Measurements from ENCODE around the gene KMT2E. TPM values are rescaled to one million over a fixed set of nuclear protein-coding genes. Genes with fewer than 3 reads are reported as not detected.

KMT2E gene
- 10 to 100 TPM; 39.7 to 53.4 (median 50.1) TPM for total RNA-seq (2021; fragmentation: NEBNext Ultra II Directional; extraction: Animal tissue kit (Norgen Biotek cat#: 25700))
- long read RNA-seq, transcript KMT2E-214 (7 exons, 1,133 nt): major isoform, 5 of 75 reads
- long read RNA-seq, partial matches to known transcripts: 38 of 75 reads
- long read RNA-seq, other reads (novel, unspliced or antisense): 30 of 75 reads

GRCh38 chr7:105013816-105014692, at the start of gene KMT2E:
Gene KMT2E, plus strand, starts transcription at chr7:105014205. Its CDS starts 26,748 bp downstream, at chr7:105040953.
- H3K9me3 Mint-ChIP-seq: peaks cover 8% of the 10 kb centered on the region
- TF ChIP-seq, protein P1, sequence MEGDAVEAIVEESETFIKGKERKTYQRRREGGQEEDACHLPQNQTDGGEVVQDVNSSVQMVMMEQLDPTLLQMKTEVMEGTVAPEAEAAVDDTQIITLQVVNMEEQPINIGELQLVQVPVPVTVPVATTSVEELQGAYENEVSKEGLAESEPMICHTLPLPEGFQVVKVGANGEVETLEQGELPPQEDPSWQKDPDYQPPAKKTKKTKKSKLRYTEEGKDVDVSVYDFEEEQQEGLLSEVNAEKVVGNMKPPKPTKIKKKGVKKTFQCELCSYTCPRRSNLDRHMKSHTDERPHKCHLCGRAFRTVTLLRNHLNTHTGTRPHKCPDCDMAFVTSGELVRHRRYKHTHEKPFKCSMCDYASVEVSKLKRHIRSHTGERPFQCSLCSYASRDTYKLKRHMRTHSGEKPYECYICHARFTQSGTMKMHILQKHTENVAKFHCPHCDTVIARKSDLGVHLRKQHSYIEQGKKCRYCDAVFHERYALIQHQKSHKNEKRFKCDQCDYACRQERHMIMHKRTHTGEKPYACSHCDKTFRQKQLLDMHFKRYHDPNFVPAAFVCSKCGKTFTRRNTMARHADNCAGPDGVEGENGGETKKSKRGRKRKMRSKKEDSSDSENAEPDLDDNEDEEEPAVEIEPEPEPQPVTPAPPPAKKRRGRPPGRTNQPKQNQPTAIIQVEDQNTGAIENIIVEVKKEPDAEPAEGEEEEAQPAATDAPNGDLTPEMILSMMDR (IDR thresholded peaks at IDR 0.05): peak; percentile 46
- H3K27me3 Mint-ChIP-seq (ENCODE audit: insufficient read depth): peaks cover 17% of the 10 kb centered on the region
- peaks cover 48% of the 10 kb centered on the region for H3K36me3 Mint-ChIP-seq (ENCODE audit: low read depth)
- peak within 1 kb of the TSS; percentile 100 for H3K27ac Mint-ChIP-seq
- DNase-seq: peak; percentile 83
- H3K4me1 Mint-ChIP-seq (ENCODE audit: low read depth): peaks cover 48% of the 10 kb centered on the region
- peak within 1 kb of the TSS; percentile 100 for H3K4me3 Mint-ChIP-seq

DNA sequence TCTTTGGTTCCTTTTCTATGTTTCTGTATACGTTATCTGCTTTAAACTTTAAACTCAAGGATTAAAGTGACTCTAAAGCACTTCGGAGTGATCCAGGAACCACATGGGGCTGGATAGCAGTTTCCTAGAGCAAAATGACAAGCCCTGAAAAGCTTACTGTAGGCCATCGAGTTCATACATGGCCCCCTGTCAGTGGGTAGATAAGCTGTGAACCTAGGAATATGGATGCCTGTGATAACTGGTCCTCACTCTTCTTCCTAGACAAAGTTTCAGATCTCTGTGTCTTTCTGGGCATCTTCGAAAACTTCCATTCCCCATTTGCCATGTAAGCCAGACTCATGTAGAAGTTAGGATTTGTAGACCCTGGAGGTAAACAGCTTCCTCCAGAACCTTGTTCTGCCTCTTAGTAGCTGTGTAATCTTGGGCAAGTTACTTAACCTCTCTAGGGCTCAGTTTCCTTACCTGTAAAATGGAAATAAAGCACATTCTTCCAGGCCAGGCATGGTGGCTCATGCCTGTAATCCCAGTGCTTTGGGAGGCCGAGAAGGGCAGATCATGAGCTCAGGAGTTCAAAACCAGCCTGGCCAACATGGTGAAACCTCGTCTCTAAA, 49.3 kb upstream of the KMT2E start:
- no peaks in the 10 kb centered on the region for H3K9me3 Mint-ChIP-seq
- peaks cover 6% of the 10 kb centered on the region for H3K27me3 Mint-ChIP-seq (ENCODE audit: insufficient read depth)
- H3K27ac Mint-ChIP-seq: peak overlapping the region; percentile 74; the same call in 1 of the 2 replicates
- no peak overlapping the region for H3K4me3 Mint-ChIP-seq
- TF ChIP-seq, protein P1 (IDR thresholded peaks at IDR 0.05): no peak
- 0 out of 2 replicates have a peak, but pooled peaks cover 5% of the 10 kb centered on the region for H3K36me3 Mint-ChIP-seq (ENCODE audit: low read depth)
- H3K4me1 Mint-ChIP-seq (ENCODE audit: low read depth): peaks cover 56% of the 10 kb centered on the region
- no peak for DNase-seq

DNA sequence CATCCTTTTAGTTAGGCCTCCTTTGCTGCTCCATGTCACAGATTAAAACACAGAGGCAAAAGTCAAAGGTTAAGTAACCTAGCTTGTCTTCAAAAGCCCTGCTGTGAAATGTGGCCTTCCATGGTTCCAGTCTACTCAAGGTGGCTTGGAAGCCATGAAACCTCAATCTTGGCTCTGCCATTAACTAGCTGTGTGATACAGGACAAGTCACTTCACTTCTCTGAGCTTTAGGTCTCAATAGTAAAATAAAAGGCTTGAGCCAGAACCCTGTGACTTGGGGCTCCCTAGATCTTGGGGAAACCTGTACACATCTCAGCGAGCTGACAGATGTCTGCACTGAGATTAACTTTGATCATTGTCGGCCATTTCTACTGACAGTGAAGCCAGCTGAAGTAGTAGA, 48.0 kb upstream of the KMT2E start:
- Mint-ChIP-seq H3K36me3 (ENCODE audit: low read depth) (0 out of 2 replicates have a peak, but pooled peaks cover 5% of the 10 kb centered on the region), H3K27me3 (ENCODE audit: insufficient read depth) (peaks cover 6% of the 10 kb centered on the region), H3K9me3 (no peaks in the 10 kb centered on the region), H3K4me3 (no peak overlapping the region), H3K4me1 (ENCODE audit: low read depth) (peaks cover 66% of the 10 kb centered on the region), H3K27ac (no peak overlapping the region)
- DNase-seq: no peak
- TF ChIP-seq, protein P1 (IDR thresholded peaks at IDR 0.05): no peak

DNA sequence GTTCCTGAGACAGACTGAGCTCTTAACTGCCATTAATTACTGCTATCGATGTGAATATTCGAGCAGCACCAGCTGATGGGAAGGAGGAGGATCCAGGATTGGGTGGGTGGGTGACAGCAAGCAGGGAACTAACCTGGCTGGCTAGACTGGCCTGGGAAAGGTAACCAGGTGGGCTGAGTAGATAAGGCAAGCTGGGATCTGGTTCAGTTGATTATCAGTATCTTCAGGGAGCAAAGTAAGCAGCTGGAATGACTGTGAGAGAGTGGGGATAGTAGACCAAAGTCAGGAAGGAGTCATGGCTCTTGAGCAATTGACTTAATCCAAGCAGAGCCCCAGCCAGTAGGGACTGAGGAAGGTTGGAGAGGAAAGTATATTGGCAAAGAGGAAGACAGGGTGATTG, 46.9 kb upstream of the KMT2E start:
- no peak for DNase-seq
- peak overlapping the region; percentile 52 for H3K27ac Mint-ChIP-seq
- TF ChIP-seq, protein P1 (IDR thresholded peaks at IDR 0.05): no peak
- H3K4me1 Mint-ChIP-seq (ENCODE audit: low read depth): peaks cover 74% of the 10 kb centered on the region
- H3K36me3 Mint-ChIP-seq (ENCODE audit: low read depth): peaks cover 5% of the 10 kb centered on the region; the same call in 1 of the 2 replicates
- no peaks in the 10 kb centered on the region for H3K9me3 Mint-ChIP-seq
- H3K4me3 Mint-ChIP-seq: no peak overlapping the region
- peaks cover 5% of the 10 kb centered on the region for H3K27me3 Mint-ChIP-seq (ENCODE audit: insufficient read depth)

- TF ChIP-seq, protein P1 (IDR thresholded peaks at IDR 0.05): no peak
- Mint-ChIP-seq H3K4me3 (no peak overlapping the region), H3K9me3 (no peaks in the 10 kb centered on the region), H3K27me3 (ENCODE audit: insufficient read depth) (peaks cover 3% of the 10 kb centered on the region), H3K36me3 (ENCODE audit: low read depth) (peaks cover 5% of the 10 kb centered on the region; the same call in 1 of the 2 replicates), H3K27ac (peak overlapping the region; percentile 52), H3K4me1 (ENCODE audit: low read depth) (peaks cover 74% of the 10 kb centered on the region)
- peak; percentile 52 for DNase-seq
Measured at GRCh38 chr7:104967595-104967994, 46.4 kb upstream of the KMT2E start.
